MM.1S (cell line): ENCODE data around the gene POLR2J3.
"Not testable (repeated sequence)": the region's sequence is repeated elsewhere in the genome, so short reads cannot be mapped to it uniquely, and the experiment has no call there.

ENCODE experiments used
- CTCF ChIP-seq: fragments of 300-600 bp; sonication (generic); IDR thresholded peaks from 2 replicates; pipeline ENCODE4 v1.5.1; 2016; ENCODE audit warnings: antibody characterized with exemption, low read length, mixed read lengths
- EZH2 ChIP-seq: fragments of 300-600 bp; sonication (generic); optimal IDR thresholded peaks from 2 replicates; pipeline ENCODE3; 2017; ENCODE audit warnings: low read depth, mild to moderate bottlenecking, antibody characterized with exemption, low read length, mixed read lengths

GRCh38 chr7:102543596-102543995, 28.8 kb downstream of the POLR2J3 start, which contains the start of gene UPK3BL2:
- not testable (repeated sequence) for TF ChIP-seq CTCF, EZH2
